Measurements from ENCODE around the gene SLC48A1. TPM values are rescaled to one million over a fixed set of nuclear protein-coding genes. Genes with fewer than 3 reads are reported as not detected.

Gene SLC48A1
- polyA plus RNA-seq, 1 of the 3 experiments (the other 2 are of a cell fraction): 7.3 TPM

DNA sequence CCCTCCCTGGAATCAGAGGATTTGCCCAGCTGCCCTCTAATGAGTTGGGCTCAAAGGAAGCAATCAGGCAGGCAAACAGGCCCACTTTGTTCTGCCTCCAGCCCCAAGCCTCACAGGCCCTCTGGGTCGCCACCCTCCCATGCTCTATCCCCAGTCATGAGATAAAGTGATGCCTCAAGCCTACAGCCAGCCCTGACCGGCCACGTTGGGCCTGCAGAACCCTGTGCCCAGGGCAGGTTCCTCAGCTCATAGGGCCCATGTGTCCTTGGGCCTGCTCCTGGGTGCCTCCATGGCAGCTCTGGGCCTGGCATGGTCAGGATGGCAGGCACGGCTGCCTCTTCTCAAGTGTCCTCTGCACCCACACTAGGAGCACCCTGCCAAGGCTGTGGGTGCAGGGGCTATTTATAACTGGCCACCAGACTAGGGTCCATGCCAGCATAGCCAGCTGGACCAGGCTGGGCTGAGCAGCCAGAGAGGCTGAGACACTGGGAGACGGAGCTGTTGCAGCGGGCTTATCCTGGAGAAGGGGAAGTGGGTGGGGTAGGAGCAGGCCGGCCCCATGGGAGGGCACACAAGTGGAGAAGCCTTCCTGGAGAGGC lies 26.4 kb downstream of the SLC48A1 start (continued):
- TF ChIP-seq RCOR1 (IDR thresholded peaks at IDR 0.05; ENCODE audit: low read length): no peak
- TF ChIP-seq TCF12 (IDR thresholded peaks at IDR 0.05): no peak
- TF ChIP-seq, protein P1, sequence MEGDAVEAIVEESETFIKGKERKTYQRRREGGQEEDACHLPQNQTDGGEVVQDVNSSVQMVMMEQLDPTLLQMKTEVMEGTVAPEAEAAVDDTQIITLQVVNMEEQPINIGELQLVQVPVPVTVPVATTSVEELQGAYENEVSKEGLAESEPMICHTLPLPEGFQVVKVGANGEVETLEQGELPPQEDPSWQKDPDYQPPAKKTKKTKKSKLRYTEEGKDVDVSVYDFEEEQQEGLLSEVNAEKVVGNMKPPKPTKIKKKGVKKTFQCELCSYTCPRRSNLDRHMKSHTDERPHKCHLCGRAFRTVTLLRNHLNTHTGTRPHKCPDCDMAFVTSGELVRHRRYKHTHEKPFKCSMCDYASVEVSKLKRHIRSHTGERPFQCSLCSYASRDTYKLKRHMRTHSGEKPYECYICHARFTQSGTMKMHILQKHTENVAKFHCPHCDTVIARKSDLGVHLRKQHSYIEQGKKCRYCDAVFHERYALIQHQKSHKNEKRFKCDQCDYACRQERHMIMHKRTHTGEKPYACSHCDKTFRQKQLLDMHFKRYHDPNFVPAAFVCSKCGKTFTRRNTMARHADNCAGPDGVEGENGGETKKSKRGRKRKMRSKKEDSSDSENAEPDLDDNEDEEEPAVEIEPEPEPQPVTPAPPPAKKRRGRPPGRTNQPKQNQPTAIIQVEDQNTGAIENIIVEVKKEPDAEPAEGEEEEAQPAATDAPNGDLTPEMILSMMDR (IDR thresholded peaks at IDR 0.05): no peak
- TF ChIP-seq RXRA (IDR thresholded peaks at IDR 0.05; ENCODE audit: borderline replicate concordance, low read depth): no peak

- peaks cover 73% of the 10 kb centered on the region for H4K20me1 ChIP-seq (ENCODE audit: insufficient read depth)
- 96% methylated on average over 5 of the region's 7 CpGs for WGBS (ENCODE audit: low lambda C conversion rate)
- POLR2A ChIA-PET: no interaction called here
Measured at GRCh38 chr12:47800582-47800981, 27.5 kb downstream of the SLC48A1 start.

More at GRCh38 chr12:47800582-47800981, 27.5 kb downstream of the SLC48A1 start:
- Histone ChIP-seq H2AFZ (ENCODE audit: low read depth) (no peak overlapping the region), H3K36me3 (replicated peaks in 1 of 2; ENCODE audit: control insufficient read depth in 1 of 2, insufficient read depth in 2 of 2, low read length in 1 of 2) (peaks cover 25 to 41% of the 10 kb centered on the region in 2 experiments), H3K27ac (ENCODE audit: low read depth in 2 of 2, low read length in 1 of 2) (no peak overlapping the region), H3K4me2 (no peak overlapping the region), H3K4me1 (ENCODE audit: control insufficient read depth in 1 of 2, insufficient read depth in 2 of 2, low read depth in 1 of 2, low read length in 1 of 2) (peaks cover 12 to 40% of the 10 kb centered on the region in 2 experiments; a peak in 2 of 4 replicates), H3K4me3 (ENCODE audit: low read depth in 2 of 2, low read length in 1 of 2) (no peak overlapping the region), H3K9me2 (no peaks in the 10 kb centered on the region), H3K79me2 (ENCODE audit: insufficient read depth) (peaks cover 77% of the 10 kb centered on the region), H3K27me3 (ENCODE audit: insufficient read depth) (no peaks in the 10 kb centered on the region), H3K9me3 (no peaks in the 10 kb centered on the region), H3F3A (replicated peaks; ENCODE audit: insufficient read depth) (no peaks in the 10 kb centered on the region), H3K9ac (no peak overlapping the region)
- DNase-seq: no peak
- no peak for TF ChIP-seq ELF1 (IDR thresholded peaks at IDR 0.05)
- TF ChIP-seq MAX (IDR thresholded peaks at IDR 0.05; ENCODE audit: low read depth): no peak
- TF ChIP-seq MXI1 (IDR thresholded peaks at IDR 0.05; ENCODE audit: low read depth, low read length): no peak
- TF ChIP-seq EZH2phosphoT487 (IDR thresholded peaks at IDR 0.05; ENCODE audit: borderline replicate concordance, low read depth): no peak
- TF ChIP-seq, protein P2, sequence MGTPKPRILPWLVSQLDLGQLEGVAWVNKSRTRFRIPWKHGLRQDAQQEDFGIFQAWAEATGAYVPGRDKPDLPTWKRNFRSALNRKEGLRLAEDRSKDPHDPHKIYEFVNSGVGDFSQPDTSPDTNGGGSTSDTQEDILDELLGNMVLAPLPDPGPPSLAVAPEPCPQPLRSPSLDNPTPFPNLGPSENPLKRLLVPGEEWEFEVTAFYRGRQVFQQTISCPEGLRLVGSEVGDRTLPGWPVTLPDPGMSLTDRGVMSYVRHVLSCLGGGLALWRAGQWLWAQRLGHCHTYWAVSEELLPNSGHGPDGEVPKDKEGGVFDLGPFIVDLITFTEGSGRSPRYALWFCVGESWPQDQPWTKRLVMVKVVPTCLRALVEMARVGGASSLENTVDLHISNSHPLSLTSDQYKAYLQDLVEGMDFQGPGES (IDR thresholded peaks at IDR 0.05; ENCODE audit: low read depth, low read length): no peak
- TF ChIP-seq, protein P3, sequence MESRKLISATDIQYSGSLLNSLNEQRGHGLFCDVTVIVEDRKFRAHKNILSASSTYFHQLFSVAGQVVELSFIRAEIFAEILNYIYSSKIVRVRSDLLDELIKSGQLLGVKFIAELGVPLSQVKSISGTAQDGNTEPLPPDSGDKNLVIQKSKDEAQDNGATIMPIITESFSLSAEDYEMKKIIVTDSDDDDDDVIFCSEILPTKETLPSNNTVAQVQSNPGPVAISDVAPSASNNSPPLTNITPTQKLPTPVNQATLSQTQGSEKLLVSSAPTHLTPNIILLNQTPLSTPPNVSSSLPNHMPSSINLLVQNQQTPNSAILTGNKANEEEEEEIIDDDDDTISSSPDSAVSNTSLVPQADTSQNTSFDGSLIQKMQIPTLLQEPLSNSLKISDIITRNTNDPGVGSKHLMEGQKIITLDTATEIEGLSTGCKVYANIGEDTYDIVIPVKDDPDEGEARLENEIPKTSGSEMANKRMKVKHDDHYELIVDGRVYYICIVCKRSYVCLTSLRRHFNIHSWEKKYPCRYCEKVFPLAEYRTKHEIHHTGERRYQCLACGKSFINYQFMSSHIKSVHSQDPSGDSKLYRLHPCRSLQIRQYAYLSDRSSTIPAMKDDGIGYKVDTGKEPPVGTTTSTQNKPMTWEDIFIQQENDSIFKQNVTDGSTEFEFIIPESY (IDR thresholded peaks at IDR 0.05; ENCODE audit: borderline replicate concordance, low read depth): no peak
- no peak for TF ChIP-seq TCF12 (IDR thresholded peaks at IDR 0.05)
- no peak for TF ChIP-seq JUND (IDR thresholded peaks at IDR 0.05)
- CTCF ChIA-PET: interaction anchor here (0.9 to 15.5 kb wide), 4 partner anchors 8 to 39 kb away, joined by 3 to 247 read pairs (median 16); no protein-coding TSS in a partner anchor

Measured in SK-N-SH (cell line).